Liver (tissue), 9 donors: ENCODE measurements around the gene GPR152. TPM values are rescaled to one million over a fixed set of nuclear protein-coding genes. Genes with fewer than 3 reads are reported as not detected.

ENCODE experiments used
- DNase-seq: peaks from one replicate; pipeline ENCODE4 v3.0.0-alpha.2; 2017; ENCODE audit warnings: low spot score
- H3K27ac ChIP-seq, 2 donors: one replicate each; pipeline ENCODE4 v1.7.0; 2013; ENCODE audit warnings: inconsistent platforms in 2 of 2, low read length in 2 of 2, control low read depth in 1 of 2, low read depth in 1 of 2, mild to moderate bottlenecking in 1 of 2
- H3K27me3 ChIP-seq, 4 donors: one replicate each; pipeline versions ENCODE4 v1.6.1 to v1.7.0; 2013; ENCODE audit warnings: low read length in 3 of 4, inconsistent platforms in 1 of 4, mild to moderate bottlenecking in 1 of 4, moderate library complexity in 1 of 4; ENCODE audit not compliant: control insufficient read depth in 4 of 4, insufficient read depth in 4 of 4
- H3K36me3 ChIP-seq, 4 donors: one replicate each; pipeline versions ENCODE4 v1.6.1 to v1.7.0; 2013; ENCODE audit warnings: low read length in 3 of 4, mild to moderate bottlenecking in 3 of 4, low read depth in 1 of 4, moderate library complexity in 1 of 4; ENCODE audit not compliant: control insufficient read depth in 4 of 4, insufficient read depth in 3 of 4
- H3K4me1 ChIP-seq, 4 donors: one replicate each; pipeline versions ENCODE4 v1.6.1 to v1.7.0; 2013; ENCODE audit warnings: low read length in 3 of 4, mild to moderate bottlenecking in 3 of 4, moderate library complexity in 1 of 4; ENCODE audit not compliant: control insufficient read depth in 4 of 4, insufficient read depth in 4 of 4
- H3K4me3 ChIP-seq, 3 donors: one replicate each; pipeline versions ENCODE4 v1.6.1 to v1.7.0; 2013; ENCODE audit warnings: low read length in 3 of 3, control low read depth in 1 of 3, low read depth in 1 of 3, mild to moderate bottlenecking in 1 of 3
- H3K9ac ChIP-seq, 2 donors: one replicate each; pipeline ENCODE4 v1.7.0; 2013; ENCODE audit warnings: low read length in 2 of 2, mild to moderate bottlenecking in 2 of 2, moderate library complexity in 2 of 2, control low read depth in 1 of 2, low read depth in 1 of 2
- H3K9me3 ChIP-seq, 4 donors: one replicate each; pipeline versions ENCODE4 v1.6.1 to v1.7.0; 2013; ENCODE audit warnings: low read length in 3 of 4; ENCODE audit not compliant: control insufficient read depth in 4 of 4
- EGR1 ChIP-seq, 2 donors: IDR thresholded peaks; 2 replicates each; pipeline ENCODE4 v1.6.1; 2016 to 2018; ENCODE audit warnings: antibody characterized with exemption in 2 of 2, low read depth in 2 of 2
- FOXA1 ChIP-seq: IDR thresholded peaks from 2 replicates; pipeline ENCODE4 v1.6.1; 2016; ENCODE audit warnings: antibody characterized with exemption
- FOXA2 ChIP-seq: IDR thresholded peaks from 2 replicates; pipeline ENCODE4 v1.6.1; 2016; ENCODE audit warnings: antibody characterized with exemption
- HNF4A ChIP-seq, 2 donors: conservative IDR thresholded peaks; 2 replicates each; pipeline ENCODE4 v1.6.1; 2016; ENCODE audit warnings: antibody characterized with exemption in 2 of 2, mild to moderate bottlenecking in 2 of 2
- NR2F2 ChIP-seq: IDR thresholded peaks from 2 replicates; pipeline ENCODE4 v1.6.1; 2016; ENCODE audit warnings: antibody characterized with exemption
- RAD21 ChIP-seq, 2 donors: IDR thresholded peaks; 2 replicates each; pipeline ENCODE4 v1.6.1; 2016; ENCODE audit warnings: antibody characterized with exemption in 2 of 2, mild to moderate bottlenecking in 2 of 2
- RXRA ChIP-seq, 2 donors: IDR thresholded peaks; 2 replicates each; pipeline ENCODE4 v1.6.1; 2017 to 2018; ENCODE audit warnings: antibody characterized with exemption in 2 of 2, mild to moderate bottlenecking in 1 of 2
- SP1 ChIP-seq: IDR thresholded peaks from 2 replicates; pipeline ENCODE4 v1.6.1; 2018; ENCODE audit warnings: antibody characterized with exemption, mild to moderate bottlenecking
- TAF1 ChIP-seq: conservative IDR thresholded peaks from 2 replicates; pipeline ENCODE4 v1.6.1; 2016; ENCODE audit warnings: antibody characterized with exemption, mild to moderate bottlenecking
- YY1 ChIP-seq: IDR thresholded peaks from 2 replicates; pipeline ENCODE4 v1.6.1; 2016; ENCODE audit warnings: antibody characterized with exemption, mild to moderate bottlenecking
- WGBS: extraction: QIAGEN DNeasy Blood & Tissue Kit; methylation state at CpG from one replicate; pipeline ENCODE4 v1.1.7; 2013; 5-methylcytosine and 5-hydroxymethylcytosine counted together
- polyA plus RNA-seq, 2 donors: library from polyadenylated mRNA; stranded (reverse) in 1 of 2; unstranded in 1 of 2; fragments of 200-250 nt in 1 of 2; fragments of >200 nt in 1 of 2; fragmentation: Nextera tagmentation in 1 of 2; extraction: Ambion mirVana in 1 of 2; gene quantifications; one replicate each; pipeline versions ENCODE4 v1.2.1 to v1.2.3, GENCODE V29; 2013 to 2015
- total RNA-seq, 2 donors: library from RNA; depleted of rRNA; stranded (reverse); fragments of >200 nt; gene quantifications; one replicate each; pipeline ENCODE4 v1.2.3, GENCODE V29; 2014
- TF ChIP-seq, protein P1 (sequence below): IDR thresholded peaks from 2 replicates; pipeline ENCODE4 v1.6.1; 2016; ENCODE audit warnings: antibody characterized with exemption, mild to moderate bottlenecking
- TF ChIP-seq, protein P2 (sequence below): fragments of 150-350 bp; IDR thresholded peaks from 2 replicates; pipeline ENCODE4 v1.5.1; 2017; ENCODE audit warnings: improper control_type of control experiment, low read depth, low read length; ENCODE audit not compliant: missing input control
- TF ChIP-seq, protein P3 (sequence below): IDR thresholded peaks from 2 replicates; pipeline ENCODE4 v1.6.1; 2016; ENCODE audit warnings: antibody characterized with exemption
- donor health status: healthy.
- donor health status: healthy.
- donor health status: healthy.
- donor health status: healthy.
- donor health status: healthy.

The GPR152 gene
- total and polyA plus RNA-seq, 4 donors = not detected

DNA sequence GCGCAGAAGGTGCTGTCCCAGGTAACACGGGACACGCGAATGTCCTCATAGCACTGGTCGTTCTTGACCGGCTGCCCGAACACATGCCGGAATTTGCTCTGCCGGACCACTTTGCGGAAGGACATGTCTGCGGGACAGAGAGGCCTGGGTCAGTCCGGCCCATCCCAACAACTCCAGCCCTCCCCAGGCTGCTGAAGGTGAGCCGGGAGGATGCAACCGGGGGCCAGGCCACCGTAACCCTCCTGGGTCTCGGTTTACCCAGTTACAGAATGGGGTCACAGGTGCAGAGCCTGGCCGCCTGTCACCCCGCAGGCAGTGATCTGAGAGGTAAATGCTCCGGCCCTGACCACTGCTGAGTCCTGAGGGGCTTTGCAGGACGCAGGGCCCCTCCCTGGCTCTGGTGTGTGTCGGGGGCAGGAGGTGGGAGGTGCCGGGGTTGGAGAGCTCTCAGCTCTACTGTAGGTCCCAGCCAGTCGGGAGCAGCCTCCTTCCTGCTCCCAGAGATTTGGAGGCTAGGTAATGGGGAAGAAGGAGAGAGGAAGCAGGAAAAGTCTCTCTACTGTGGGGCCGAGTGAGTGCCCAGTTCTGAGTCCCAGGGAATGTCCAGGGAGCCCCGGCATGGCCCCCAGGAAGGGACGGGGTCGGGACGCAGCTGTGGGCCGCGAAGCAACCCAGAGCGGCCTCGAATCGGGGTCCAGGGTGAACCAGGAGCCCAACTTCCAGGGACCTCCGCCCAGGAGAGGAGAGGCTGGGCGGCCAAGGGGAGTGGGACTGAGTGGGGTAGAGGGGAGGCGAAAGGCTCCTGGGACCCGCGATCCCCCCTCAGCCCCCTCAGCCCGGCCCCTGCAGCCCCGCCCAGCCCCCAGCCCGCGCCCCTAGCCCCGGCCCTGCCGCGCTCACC is 9.8 kb downstream of the GPR152 start (continued):
- TF ChIP-seq, protein P1, sequence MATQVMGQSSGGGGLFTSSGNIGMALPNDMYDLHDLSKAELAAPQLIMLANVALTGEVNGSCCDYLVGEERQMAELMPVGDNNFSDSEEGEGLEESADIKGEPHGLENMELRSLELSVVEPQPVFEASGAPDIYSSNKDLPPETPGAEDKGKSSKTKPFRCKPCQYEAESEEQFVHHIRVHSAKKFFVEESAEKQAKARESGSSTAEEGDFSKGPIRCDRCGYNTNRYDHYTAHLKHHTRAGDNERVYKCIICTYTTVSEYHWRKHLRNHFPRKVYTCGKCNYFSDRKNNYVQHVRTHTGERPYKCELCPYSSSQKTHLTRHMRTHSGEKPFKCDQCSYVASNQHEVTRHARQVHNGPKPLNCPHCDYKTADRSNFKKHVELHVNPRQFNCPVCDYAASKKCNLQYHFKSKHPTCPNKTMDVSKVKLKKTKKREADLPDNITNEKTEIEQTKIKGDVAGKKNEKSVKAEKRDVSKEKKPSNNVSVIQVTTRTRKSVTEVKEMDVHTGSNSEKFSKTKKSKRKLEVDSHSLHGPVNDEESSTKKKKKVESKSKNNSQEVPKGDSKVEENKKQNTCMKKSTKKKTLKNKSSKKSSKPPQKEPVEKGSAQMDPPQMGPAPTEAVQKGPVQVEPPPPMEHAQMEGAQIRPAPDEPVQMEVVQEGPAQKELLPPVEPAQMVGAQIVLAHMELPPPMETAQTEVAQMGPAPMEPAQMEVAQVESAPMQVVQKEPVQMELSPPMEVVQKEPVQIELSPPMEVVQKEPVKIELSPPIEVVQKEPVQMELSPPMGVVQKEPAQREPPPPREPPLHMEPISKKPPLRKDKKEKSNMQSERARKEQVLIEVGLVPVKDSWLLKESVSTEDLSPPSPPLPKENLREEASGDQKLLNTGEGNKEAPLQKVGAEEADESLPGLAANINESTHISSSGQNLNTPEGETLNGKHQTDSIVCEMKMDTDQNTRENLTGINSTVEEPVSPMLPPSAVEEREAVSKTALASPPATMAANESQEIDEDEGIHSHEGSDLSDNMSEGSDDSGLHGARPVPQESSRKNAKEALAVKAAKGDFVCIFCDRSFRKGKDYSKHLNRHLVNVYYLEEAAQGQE = no peak
- TF ChIP-seq YY1 (no peak), RXRA (IDR thresholded peaks at IDR 0.05) (no peak), FOXA1 (no peak)

DNA sequence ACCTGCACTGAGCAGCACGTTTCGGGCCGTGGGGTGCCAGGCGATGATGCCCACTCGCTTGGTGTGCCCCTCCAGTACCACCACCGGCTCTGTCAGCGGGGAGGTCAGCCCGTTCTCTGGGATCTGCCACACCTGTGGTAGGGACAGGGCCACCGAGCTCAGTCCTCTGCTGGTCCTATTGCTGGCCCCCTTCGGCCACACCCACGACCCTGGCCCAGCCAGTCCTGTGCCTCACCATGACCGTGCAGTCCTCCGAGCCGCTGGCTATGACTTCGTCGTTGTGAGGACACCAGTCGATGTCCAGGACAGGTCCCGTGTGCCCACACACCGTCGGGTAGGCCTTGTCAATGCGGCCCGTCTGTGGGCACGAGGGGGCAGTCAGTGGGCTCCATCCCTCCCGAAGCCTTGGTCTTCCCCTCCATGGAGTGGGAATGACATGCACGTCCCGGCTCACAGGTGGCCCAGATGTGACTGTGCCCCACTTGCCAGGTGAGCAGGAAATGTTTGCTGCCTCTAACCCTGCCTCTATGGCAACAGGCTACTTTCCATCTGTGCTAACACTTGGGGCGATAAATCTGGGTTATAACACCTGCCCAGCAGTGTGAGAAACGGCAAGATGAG is 10.7 kb downstream of the GPR152 start:
- Histone ChIP-seq H3K4me1 (peaks cover 4 to 21% (median 13%) of the 10 kb centered on the region in 4 donors), H3K9ac (no peak overlapping the region), H3K9me3 (no peaks in the 10 kb centered on the region), H3K4me3 (no peak overlapping the region), H3K27ac (no peak overlapping the region), H3K36me3 (peaks cover 0 to 9% (median 0%) of the 10 kb centered on the region in 4 donors), H3K27me3 (no peaks in the 10 kb centered on the region)
- TF ChIP-seq SP1 (no peak), EGR1 (IDR thresholded peaks at IDR 0.05; ENCODE audit: low read depth in 2 of 2) (no peak), YY1 (no peak), NR2F2 (no peak), FOXA2 (no peak), TAF1 (no peak), HNF4A (conservative IDR thresholded peaks at IDR 0.05) (no peak), RAD21 (IDR thresholded peaks at IDR 0.05) (no peak), FOXA1 (no peak)
- TF ChIP-seq, protein P2, sequence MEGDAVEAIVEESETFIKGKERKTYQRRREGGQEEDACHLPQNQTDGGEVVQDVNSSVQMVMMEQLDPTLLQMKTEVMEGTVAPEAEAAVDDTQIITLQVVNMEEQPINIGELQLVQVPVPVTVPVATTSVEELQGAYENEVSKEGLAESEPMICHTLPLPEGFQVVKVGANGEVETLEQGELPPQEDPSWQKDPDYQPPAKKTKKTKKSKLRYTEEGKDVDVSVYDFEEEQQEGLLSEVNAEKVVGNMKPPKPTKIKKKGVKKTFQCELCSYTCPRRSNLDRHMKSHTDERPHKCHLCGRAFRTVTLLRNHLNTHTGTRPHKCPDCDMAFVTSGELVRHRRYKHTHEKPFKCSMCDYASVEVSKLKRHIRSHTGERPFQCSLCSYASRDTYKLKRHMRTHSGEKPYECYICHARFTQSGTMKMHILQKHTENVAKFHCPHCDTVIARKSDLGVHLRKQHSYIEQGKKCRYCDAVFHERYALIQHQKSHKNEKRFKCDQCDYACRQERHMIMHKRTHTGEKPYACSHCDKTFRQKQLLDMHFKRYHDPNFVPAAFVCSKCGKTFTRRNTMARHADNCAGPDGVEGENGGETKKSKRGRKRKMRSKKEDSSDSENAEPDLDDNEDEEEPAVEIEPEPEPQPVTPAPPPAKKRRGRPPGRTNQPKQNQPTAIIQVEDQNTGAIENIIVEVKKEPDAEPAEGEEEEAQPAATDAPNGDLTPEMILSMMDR = no peak
- TF ChIP-seq, protein P3, sequence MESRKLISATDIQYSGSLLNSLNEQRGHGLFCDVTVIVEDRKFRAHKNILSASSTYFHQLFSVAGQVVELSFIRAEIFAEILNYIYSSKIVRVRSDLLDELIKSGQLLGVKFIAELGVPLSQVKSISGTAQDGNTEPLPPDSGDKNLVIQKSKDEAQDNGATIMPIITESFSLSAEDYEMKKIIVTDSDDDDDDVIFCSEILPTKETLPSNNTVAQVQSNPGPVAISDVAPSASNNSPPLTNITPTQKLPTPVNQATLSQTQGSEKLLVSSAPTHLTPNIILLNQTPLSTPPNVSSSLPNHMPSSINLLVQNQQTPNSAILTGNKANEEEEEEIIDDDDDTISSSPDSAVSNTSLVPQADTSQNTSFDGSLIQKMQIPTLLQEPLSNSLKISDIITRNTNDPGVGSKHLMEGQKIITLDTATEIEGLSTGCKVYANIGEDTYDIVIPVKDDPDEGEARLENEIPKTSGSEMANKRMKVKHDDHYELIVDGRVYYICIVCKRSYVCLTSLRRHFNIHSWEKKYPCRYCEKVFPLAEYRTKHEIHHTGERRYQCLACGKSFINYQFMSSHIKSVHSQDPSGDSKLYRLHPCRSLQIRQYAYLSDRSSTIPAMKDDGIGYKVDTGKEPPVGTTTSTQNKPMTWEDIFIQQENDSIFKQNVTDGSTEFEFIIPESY = no peak
- TF ChIP-seq, protein P1 = no peak
- 92% methylated on average over 28 of the region's 28 CpGs for WGBS
- no peak for DNase-seq
